GM21528 (cell line): ENCODE results near the gene NTN5.
A peak's percentile ranks its signal among the peaks of the same experiment; 100 is the strongest.
"Not testable (repeated sequence)": the region's sequence is repeated elsewhere in the genome, so short reads cannot be mapped to it uniquely, and the experiment has no call there.

Experiments used
- ATAC-seq: cut with Tn5 transposase; IDR thresholded peaks from one replicate; pipeline ENCODE4 v1.9.1; 2021; ENCODE audit warnings: mild to moderate bottlenecking, moderate library complexity; ENCODE audit not compliant: unreplicated experiment, low FRiP score

The NTN5 gene

DNA sequence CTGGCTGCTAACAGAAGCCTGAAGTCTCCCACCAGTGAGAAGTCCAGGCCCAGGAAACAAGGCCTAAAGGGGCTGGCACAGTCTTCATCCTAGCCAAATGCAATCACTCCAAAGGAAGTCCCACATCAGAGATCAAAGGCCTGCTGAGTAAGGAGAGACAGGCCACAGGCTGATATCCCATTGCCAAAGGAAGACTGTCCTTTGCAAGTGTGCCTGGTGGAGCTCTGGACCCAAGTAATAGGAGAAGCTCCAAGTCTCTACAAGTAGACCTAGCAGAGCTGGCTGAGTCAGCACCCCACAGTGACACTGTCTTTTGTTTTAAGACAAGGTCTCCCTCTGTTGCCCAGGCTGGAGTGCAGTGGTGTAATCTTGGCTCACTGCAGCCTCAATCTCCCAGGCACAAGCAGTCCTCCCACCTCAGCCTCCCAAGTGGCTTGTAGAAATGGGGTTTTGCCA lies 40.1 kb downstream of the NTN5 start:
- no peak for ATAC-seq

DNA sequence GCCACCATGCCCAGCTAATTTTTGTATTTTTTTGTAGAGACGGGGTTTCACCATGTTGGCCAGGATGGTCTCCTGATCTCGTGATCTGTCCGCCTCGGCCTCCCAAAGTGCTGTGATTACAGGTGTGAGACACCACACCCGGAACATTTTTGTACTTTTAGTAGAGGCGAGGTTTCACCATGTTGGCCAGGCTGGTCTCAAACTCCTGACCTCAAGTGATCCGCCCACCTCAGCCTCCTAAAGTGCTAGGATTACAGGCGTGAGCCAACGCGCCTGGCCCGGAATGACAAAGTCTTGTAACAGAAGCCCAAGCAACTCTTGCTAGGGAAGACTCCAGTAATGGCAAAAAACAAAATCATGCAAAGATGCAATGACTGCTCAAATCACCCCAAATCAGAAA lies 40.5 kb downstream of the NTN5 start:
- not testable (repeated sequence) for ATAC-seq

DNA sequence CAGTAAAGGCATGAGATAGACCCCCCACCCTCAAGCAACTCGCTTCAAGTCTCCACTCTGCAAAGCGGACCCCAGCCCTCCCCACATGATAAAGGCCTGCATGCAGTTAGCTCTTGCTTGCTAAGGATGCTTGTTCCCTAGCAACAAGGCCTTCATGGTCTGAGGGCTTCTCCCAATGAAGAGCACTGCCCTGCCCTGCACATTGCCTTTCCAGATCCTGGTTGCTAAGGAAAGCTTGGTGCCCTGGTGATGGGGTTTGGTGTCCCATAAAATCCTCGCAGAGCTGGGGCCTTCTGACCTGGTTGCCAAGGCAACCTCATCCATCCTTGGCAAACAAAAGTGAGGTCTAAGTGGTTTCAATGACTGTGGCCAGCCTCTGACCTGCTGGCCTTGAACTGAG lies 41.6 kb downstream of the NTN5 start:
- ATAC-seq = no peak

DNA sequence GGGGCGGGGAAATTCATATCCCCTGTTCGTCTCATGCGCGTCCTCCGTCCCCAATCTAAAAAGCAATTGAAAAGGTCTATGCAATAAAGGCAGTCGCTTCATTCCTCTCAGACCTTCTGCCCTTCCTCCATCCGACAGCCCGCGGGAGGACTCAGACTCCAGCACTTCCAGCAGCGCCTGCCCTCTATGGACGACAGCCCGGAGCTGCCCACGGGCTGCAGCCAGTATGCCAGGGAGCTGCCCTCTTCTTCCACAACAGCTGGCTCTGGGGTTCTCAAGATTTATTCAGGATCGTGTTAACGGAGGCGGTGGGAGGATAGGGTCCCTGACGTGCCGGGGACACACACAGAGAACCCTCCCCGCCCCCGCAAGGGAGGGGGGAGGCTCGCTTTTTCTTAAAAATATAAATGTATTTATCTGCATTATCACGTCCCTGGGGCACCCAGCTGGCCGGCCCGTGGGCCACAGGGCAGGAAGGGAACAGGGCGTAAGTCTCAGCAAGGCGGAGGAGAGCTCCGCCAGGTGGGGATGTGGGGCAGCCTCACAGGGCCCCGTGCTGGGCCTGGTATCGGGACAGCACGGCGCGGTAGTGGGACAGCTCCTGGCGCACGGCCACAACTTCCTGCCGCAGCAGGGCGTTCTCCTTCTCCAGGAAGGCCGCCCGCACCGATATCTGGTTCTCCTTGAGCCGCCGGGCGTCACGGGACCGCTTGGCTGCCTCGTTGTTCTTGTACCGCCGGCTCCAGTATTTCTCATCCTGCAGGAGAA lies 42.3 kb downstream of the NTN5 start:
- ATAC-seq = no peak

GRCh38 chr19:48629599-48630295 lies 43.1 kb downstream of the NTN5 start:
- ATAC-seq = no peak

- ATAC-seq = no peak
Observed at GRCh38 chr19:48629297-48629598, 43.6 kb downstream of the NTN5 start.

GRCh38 chr19:48628486-48629296 lies 44.1 kb downstream of the NTN5 start:
- ATAC-seq = no peak

DNA sequence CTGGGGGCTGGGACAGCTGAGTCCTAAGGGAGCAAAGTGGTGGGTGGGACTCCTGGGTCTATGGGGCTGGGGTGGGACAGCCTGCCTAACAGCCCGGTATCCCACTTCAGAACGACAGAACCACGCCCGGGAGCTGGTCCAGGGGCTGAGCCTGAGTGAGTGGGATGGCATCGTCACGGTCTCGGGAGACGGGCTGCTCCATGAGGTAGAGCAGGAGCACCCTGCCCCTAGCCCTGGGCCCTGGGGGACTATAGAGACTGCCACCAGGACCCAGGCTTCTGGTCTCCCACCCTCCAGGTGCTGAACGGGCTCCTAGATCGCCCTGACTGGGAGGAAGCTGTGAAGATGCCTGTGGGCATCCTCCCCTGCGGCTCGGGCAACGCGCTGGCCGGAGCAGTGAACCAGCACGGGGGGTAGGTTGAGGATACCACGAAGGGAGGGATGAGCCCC lies 44.9 kb downstream of the NTN5 start:
- ATAC-seq = no peak

DNA sequence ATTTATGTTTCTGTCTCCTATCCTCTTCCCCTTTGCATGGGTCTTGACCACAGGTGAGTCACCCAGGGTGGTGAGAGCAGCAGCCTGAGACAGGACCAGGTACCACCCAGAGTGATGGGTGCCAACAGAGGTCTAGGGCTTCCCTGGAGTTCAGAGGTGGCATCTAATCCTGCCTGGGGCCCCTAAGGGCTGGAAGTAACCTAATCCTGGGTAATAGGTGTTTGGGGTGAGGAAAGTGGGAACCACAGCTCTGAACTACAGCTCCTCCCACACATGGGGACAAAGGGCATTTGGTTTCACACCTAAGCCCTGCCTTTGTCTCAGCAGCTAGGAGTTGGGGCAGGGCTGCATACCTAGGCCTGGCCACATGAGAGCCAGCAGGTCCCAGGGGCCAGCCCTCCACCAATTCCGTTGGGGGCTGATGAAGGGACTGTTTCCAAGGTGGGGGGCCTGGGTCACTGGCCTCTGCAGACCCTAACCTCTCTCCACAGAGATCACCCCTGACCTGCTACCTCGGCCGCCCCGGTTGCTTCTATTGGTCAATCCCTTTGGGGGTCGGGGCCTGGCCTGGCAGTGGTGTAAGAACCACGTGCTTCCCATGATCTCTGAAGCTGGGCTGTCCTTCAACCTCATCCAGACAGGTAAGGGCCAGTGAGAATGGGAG lies 45.5 kb downstream of the NTN5 start:
- ATAC-seq = no peak

DNA sequence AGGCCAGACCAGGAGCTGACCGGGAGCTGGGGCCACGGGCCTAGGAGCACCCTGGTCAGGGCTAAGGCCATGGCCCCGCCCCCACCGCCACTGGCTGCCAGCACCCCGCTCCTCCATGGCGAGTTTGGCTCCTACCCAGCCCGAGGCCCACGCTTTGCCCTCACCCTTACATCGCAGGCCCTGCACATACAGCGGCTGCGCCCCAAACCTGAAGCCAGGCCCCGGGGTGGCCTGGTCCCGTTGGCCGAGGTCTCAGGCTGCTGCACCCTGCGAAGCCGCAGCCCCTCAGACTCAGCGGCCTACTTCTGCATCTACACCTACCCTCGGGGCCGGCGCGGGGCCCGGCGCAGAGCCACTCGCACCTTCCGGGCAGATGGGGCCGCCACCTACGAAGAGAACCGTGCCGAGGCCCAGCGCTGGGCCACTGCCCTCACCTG lies 46.9 kb downstream of the NTN5 start:
- no peak for ATAC-seq

- ATAC-seq = no peak
Observed at GRCh38 chr19:48624791-48625723, 47.8 kb downstream of the NTN5 start.

GRCh38 chr19:48624067-48624594 lies 48.7 kb downstream of the NTN5 start:
- ATAC-seq = peak; percentile 52

GRCh38 chr19:48623556-48624066 lies 49.2 kb downstream of the NTN5 start:
- no peak for ATAC-seq

GRCh38 chr19:48619692-48620585 lies 52.9 kb downstream of the NTN5 start:
- ATAC-seq = no peak

DNA sequence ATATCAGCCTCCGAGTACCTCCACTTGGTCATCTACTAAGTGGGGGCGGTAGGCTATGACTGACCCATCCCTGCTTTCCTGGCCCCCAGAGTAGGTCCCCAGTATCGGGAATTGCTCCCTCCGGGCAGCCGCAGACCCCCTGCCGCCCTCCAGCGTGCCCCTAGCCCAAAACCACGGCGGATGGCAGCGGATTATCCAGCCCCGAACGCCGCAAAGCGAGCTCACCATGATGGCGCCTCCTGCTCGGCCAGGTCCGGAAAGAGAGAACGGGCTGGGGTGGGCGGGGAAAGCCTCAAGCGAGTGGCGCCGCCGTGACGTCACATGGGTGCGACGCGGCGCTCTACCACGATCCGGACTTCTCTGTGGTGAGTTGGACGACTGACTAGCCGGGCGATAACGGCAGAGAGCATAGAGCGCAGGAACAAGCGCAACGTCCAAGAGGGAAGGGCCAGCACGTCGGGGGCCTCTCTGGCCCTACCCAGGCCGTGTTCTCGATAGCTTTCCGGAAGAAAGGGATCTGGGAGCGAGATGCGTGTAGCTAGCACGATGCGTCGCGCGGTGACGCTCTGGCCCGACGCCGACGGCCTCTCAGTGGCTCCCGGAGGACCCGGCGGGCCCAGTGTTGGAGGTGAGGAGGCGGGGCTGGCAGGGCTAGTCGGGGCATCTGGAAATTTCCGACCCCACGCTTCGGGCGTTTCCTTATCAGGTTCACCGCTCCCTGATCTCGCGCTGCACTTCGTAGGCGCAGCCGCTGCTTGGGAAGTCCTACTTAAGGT lies 53.7 kb downstream of the NTN5 start, which contains the start of the genes RPL18 and SPHK2:
TSS of gene RPL18 (minus strand) at position 263 of the 776 bp plus-strand sequence. CDS start at position 228, 35 bp downstream.
TSS of gene SPHK2 (plus strand) at position 591 of the 776 bp plus-strand sequence. CDS start 1,009 bp downstream, outside the sequence.
- peak; percentile 79 for ATAC-seq

GRCh38 chr19:48618278-48618915 lies 54.4 kb downstream of the NTN5 start:
- no peak for ATAC-seq
